H1 (cell line): ENCODE results near the gene MYL5. TPM values are rescaled to one million over a fixed set of nuclear protein-coding genes. Genes with fewer than 3 reads are reported as not detected.

Experiments used
- KDM5A ChIP-seq: fragments of 200-600 bp; IDR thresholded peaks from 2 replicates; pipeline ENCODE4 v1.7.1; 2012; ENCODE audit warnings: mild to moderate bottlenecking, low read length, inconsistent platforms, mixed read lengths
- RBBP5 ChIP-seq: IDR thresholded peaks from 2 replicates; pipeline ENCODE4 v1.7.1; 2012; ENCODE audit warnings: low read depth, mild to moderate bottlenecking, inconsistent platforms, low read length, moderate library complexity, borderline replicate concordance
- RFX5 ChIP-seq: IDR thresholded peaks from 2 replicates; pipeline ENCODE4 v1.6.1; 2011; ENCODE audit warnings: low read depth, low read length, improper control_type of control experiment, borderline replicate concordance
- RNF2 ChIP-seq: fragments of 200-900, 300-1000 bp; sonication (generic); IDR thresholded peaks from 2 replicates; pipeline ENCODE4 v1.7.1; 2016; ENCODE audit warnings: borderline replicate concordance, low read depth, mild to moderate bottlenecking, antibody characterized with exemption, low read length; ENCODE audit not compliant: poor library complexity, severe bottlenecking; ENCODE audit errors: missing control alignments
- ZNF274 ChIP-seq: IDR thresholded peaks from 2 replicates; pipeline ENCODE4 v1.7.0; 2012; ENCODE audit warnings: low read length, borderline replicate concordance; ENCODE audit errors: extremely low read depth
- polyA plus RNA-seq, 7 experiments: library from polyadenylated mRNA; depleted of rRNA in 3 of 7; stranded (reverse) in 5 of 7; unstranded in 2 of 7; fragments of >200 nt in 5 of 7; fragments of 200-250 nt in 2 of 7; gene quantifications; 1 replicate in 5 of 7; 2 replicates in 1 of 7; 4 replicates in 1 of 7; pipeline versions ENCODE4 v1.2.1 to v1.2.3, GENCODE V29; 2011 to 2013; ENCODE audit warnings: missing spikeins in 2 of 7, mixed read lengths in 2 of 7
- total RNA-seq: library from RNA; stranded (reverse); fragmentation: NEBNext Ultra II Directional; extraction: Animal tissue kit (Norgen Biotek cat#: 25700); gene quantifications from 2 replicates; pipeline ENCODE4 v1.2.1, GENCODE V29; 2021
- TF ChIP-seq, protein P1 (sequence below): IDR thresholded peaks from 2 replicates; pipeline ENCODE4 v1.6.1; 2012; ENCODE audit warnings: inconsistent platforms
- TF ChIP-seq, protein P2 (sequence below): IDR thresholded peaks from 2 replicates; pipeline ENCODE4 v1.6.1; 2012; ENCODE audit warnings: low read length, inconsistent platforms

MYL5 gene
- total and polyA plus RNA-seq, 2 of the 8 experiments (the other 6 are each of a cell fraction or from before 2014, with no cell fraction given), result 5.7 to 6.8 TPM

DNA sequence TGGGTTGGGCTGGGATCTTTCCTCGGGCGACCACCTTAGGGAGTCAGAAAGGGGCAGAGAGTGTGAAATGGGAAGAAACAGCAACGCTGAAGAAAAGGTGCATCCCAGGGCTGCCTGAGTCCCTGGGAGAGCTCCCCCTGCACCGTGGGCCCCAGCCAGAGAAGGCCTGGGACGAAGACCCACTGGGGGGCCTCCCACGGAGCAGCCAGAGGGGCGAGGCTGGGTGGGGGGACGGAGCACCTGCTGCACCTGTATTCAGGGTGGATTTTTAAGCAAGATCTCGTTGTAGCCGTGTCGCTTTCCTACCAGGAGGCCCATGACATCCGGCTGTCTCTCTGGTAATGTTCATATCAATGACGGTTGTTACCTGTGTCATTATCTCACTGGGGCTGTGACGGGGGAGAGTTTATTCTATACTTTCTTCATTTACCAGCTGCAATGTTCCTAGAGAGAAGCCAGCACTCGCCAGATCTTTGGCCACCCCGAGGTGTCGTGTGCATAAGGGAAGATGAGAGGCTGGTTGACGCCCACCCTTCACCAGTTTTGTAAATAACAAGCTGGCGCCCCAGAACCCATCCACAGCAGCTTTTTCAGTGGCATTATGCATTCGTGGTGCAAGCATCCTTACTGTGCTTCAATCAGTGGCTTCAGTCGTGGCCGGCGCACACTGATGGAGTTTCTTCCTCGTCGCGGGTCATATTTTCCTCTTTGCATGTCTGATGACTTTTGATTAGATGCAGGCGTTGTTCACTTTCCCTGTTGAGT, 25.7 kb downstream of the MYL5 start (continued):
- TF ChIP-seq, protein P1, sequence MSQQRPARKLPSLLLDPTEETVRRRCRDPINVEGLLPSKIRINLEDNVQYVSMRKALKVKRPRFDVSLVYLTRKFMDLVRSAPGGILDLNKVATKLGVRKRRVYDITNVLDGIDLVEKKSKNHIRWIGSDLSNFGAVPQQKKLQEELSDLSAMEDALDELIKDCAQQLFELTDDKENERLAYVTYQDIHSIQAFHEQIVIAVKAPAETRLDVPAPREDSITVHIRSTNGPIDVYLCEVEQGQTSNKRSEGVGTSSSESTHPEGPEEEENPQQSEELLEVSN, result no peak
- TF ChIP-seq, protein P2, sequence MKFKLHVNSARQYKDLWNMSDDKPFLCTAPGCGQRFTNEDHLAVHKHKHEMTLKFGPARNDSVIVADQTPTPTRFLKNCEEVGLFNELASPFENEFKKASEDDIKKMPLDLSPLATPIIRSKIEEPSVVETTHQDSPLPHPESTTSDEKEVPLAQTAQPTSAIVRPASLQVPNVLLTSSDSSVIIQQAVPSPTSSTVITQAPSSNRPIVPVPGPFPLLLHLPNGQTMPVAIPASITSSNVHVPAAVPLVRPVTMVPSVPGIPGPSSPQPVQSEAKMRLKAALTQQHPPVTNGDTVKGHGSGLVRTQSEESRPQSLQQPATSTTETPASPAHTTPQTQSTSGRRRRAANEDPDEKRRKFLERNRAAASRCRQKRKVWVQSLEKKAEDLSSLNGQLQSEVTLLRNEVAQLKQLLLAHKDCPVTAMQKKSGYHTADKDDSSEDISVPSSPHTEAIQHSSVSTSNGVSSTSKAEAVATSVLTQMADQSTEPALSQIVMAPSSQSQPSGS, result no peak
- no peak for TF ChIP-seq RFX5
- no peak for TF ChIP-seq RNF2
- TF ChIP-seq ZNF274, result no peak
- TF ChIP-seq KDM5A, result no peak
- no peak for TF ChIP-seq RBBP5
